ENCODE results near the gene IGSF21.

Gene IGSF21

GRCh38 chr1:18091660-18092446, 15.7 kb upstream of the IGSF21 start:
- no peak overlapping the region for H3K4me3 ChIP-seq
- no peaks in the 10 kb centered on the region for H3K36me3 ChIP-seq (ENCODE audit: insufficient read depth, low read length)
- H3K9ac ChIP-seq (ENCODE audit: insufficient read length), result no peak overlapping the region
- H3K9me3 ChIP-seq (ENCODE audit: low read depth, low read length), result no peaks in the 10 kb centered on the region
- no peak for DNase-seq (ENCODE audit: low read depth, low spot score)
- no peak for TF ChIP-seq FOXP2 (optimal IDR thresholded peaks at IDR 0.05; ENCODE audit: control extremely low read depth, extremely low read length, insufficient read depth)
- no peak for TF ChIP-seq POLR2AphosphoS5 (IDR thresholded peaks at IDR 0.05; ENCODE audit: borderline replicate concordance, low read depth, low read length)
- no peak for TF ChIP-seq EZH2 (IDR thresholded peaks at IDR 0.05)
- no peak overlapping the region for H3K27ac ChIP-seq

DNA sequence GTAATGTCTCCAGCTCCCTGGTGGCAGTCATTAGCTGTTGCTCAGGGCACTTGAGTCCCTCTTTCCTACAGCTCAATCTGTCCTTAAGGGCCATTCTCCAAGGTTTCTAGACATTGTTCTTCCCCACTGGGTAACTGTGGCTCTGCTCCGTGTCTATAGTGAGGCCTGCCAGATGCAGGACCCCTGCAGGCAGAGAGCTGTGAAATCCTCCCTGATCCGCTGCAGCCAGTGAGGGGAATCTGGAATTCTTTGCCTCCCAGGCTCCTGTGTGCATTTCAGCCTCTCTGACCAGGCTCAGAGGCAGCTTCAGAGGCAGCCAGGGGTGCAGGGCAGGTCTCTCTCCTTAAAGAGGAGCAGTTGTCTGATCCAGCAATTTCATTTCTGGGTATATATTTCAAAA, 14.4 kb upstream of the IGSF21 start:
- DNase-seq (ENCODE audit: low read depth, low spot score), result no peak
- H3K9ac ChIP-seq (ENCODE audit: insufficient read length), result no peak overlapping the region
- TF ChIP-seq FOXP2 (optimal IDR thresholded peaks at IDR 0.05; ENCODE audit: control extremely low read depth, extremely low read length, insufficient read depth) (no peak), EZH2 (IDR thresholded peaks at IDR 0.05) (no peak), POLR2AphosphoS5 (IDR thresholded peaks at IDR 0.05; ENCODE audit: borderline replicate concordance, low read depth, low read length) (no peak)
- H3K27ac ChIP-seq, result no peak overlapping the region
- H3K4me3 ChIP-seq, result no peak overlapping the region
- no peaks in the 10 kb centered on the region for H3K36me3 ChIP-seq (ENCODE audit: insufficient read depth, low read length)
- no peaks in the 10 kb centered on the region for H3K9me3 ChIP-seq (ENCODE audit: low read depth, low read length)

- H3K4me3 ChIP-seq, result no peak overlapping the region
- TF ChIP-seq POLR2AphosphoS5 (IDR thresholded peaks at IDR 0.05; ENCODE audit: borderline replicate concordance, low read depth, low read length) (no peak), FOXP2 (optimal IDR thresholded peaks at IDR 0.05; ENCODE audit: control extremely low read depth, extremely low read length, insufficient read depth) (no peak), EZH2 (IDR thresholded peaks at IDR 0.05) (no peak)
- H3K36me3 ChIP-seq (ENCODE audit: insufficient read depth, low read length), result no peaks in the 10 kb centered on the region
- H3K27ac ChIP-seq, result no peak overlapping the region
- H3K9me3 ChIP-seq (ENCODE audit: low read depth, low read length), result no peaks in the 10 kb centered on the region
- no peak overlapping the region for H3K9ac ChIP-seq (ENCODE audit: insufficient read length)
- no peak for DNase-seq (ENCODE audit: low read depth, low spot score)
Observed at GRCh38 chr1:18093646-18094045, 14.0 kb upstream of the IGSF21 start.

DNA sequence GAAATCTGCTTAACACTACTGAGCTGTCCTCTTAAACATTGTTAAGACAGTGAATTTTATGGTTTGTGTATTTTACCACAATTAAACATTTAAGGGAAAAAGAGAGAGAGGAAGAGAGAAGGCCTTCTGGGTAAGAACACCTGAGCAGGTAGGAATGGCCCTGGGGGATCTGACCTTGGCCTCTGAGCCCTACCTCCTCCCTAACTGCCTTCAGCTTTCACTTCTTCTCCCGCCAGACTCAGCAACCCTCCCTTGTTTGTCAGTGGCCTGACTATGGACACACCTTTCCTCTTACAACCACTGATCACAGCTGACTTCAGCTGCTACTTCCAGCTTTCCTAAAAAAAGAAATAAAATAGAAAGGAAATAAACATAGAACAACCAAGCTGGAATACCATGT, 13.5 kb upstream of the IGSF21 start:
- Histone ChIP-seq H3K4me3 (no peak overlapping the region), H3K9ac (ENCODE audit: insufficient read length) (no peak overlapping the region), H3K36me3 (ENCODE audit: insufficient read depth, low read length) (no peaks in the 10 kb centered on the region), H3K9me3 (ENCODE audit: low read depth, low read length) (no peaks in the 10 kb centered on the region), H3K27ac (no peak overlapping the region)
- DNase-seq (ENCODE audit: low read depth, low spot score), result no peak
- TF ChIP-seq FOXP2 (optimal IDR thresholded peaks at IDR 0.05; ENCODE audit: control extremely low read depth, extremely low read length, insufficient read depth) (no peak), POLR2AphosphoS5 (IDR thresholded peaks at IDR 0.05; ENCODE audit: borderline replicate concordance, low read depth, low read length) (no peak), EZH2 (IDR thresholded peaks at IDR 0.05) (no peak)

GRCh38 chr1:18097206-18097605, 10.4 kb upstream of the IGSF21 start:
- no peak for DNase-seq (ENCODE audit: low read depth, low spot score)
- no peaks in the 10 kb centered on the region for H3K36me3 ChIP-seq (ENCODE audit: insufficient read depth, low read length)
- no peak overlapping the region for H3K27ac ChIP-seq
- no peak overlapping the region for H3K4me3 ChIP-seq
- no peak overlapping the region for H3K9ac ChIP-seq (ENCODE audit: insufficient read length)
- H3K9me3 ChIP-seq (ENCODE audit: low read depth, low read length), result no peaks in the 10 kb centered on the region
- TF ChIP-seq POLR2AphosphoS5 (IDR thresholded peaks at IDR 0.05; ENCODE audit: borderline replicate concordance, low read depth, low read length) (no peak), FOXP2 (optimal IDR thresholded peaks at IDR 0.05; ENCODE audit: control extremely low read depth, extremely low read length, insufficient read depth) (no peak), EZH2 (IDR thresholded peaks at IDR 0.05) (no peak)

GRCh38 chr1:18099026-18099425, 8.6 kb upstream of the IGSF21 start:
- TF ChIP-seq EZH2 (IDR thresholded peaks at IDR 0.05), result no peak
- TF ChIP-seq POLR2AphosphoS5 (IDR thresholded peaks at IDR 0.05; ENCODE audit: borderline replicate concordance, low read depth, low read length), result no peak
- TF ChIP-seq FOXP2 (optimal IDR thresholded peaks at IDR 0.05; ENCODE audit: control extremely low read depth, extremely low read length, insufficient read depth), result no peak
- no peaks in the 10 kb centered on the region for H3K9me3 ChIP-seq (ENCODE audit: low read depth, low read length)
- H3K4me3 ChIP-seq, result no peak overlapping the region
- H3K27ac ChIP-seq, result no peak overlapping the region
- no peaks in the 10 kb centered on the region for H3K36me3 ChIP-seq (ENCODE audit: insufficient read depth, low read length)
- H3K9ac ChIP-seq (ENCODE audit: insufficient read length), result no peak overlapping the region
- no peak for DNase-seq (ENCODE audit: low read depth, low spot score)

- H3K9me3 ChIP-seq (ENCODE audit: low read depth, low read length), result no peaks in the 10 kb centered on the region
- DNase-seq (ENCODE audit: low read depth, low spot score), result no peak
- H3K9ac ChIP-seq (ENCODE audit: insufficient read length), result no peak overlapping the region
- H3K4me3 ChIP-seq, result no peak overlapping the region
- TF ChIP-seq EZH2 (IDR thresholded peaks at IDR 0.05), result no peak
- TF ChIP-seq POLR2AphosphoS5 (IDR thresholded peaks at IDR 0.05; ENCODE audit: borderline replicate concordance, low read depth, low read length), result no peak
- TF ChIP-seq FOXP2 (optimal IDR thresholded peaks at IDR 0.05; ENCODE audit: control extremely low read depth, extremely low read length, insufficient read depth), result no peak
- no peak overlapping the region for H3K27ac ChIP-seq
- no peaks in the 10 kb centered on the region for H3K36me3 ChIP-seq (ENCODE audit: insufficient read depth, low read length)
Observed at GRCh38 chr1:18100060-18100459, 7.5 kb upstream of the IGSF21 start.

- DNase-seq (ENCODE audit: low read depth, low spot score), result no peak
- H3K9ac ChIP-seq (ENCODE audit: insufficient read length), result no peak overlapping the region
- no peak overlapping the region for H3K4me3 ChIP-seq
- H3K27ac ChIP-seq, result no peak overlapping the region
- no peaks in the 10 kb centered on the region for H3K9me3 ChIP-seq (ENCODE audit: low read depth, low read length)
- no peaks in the 10 kb centered on the region for H3K36me3 ChIP-seq (ENCODE audit: insufficient read depth, low read length)
- no peak for TF ChIP-seq POLR2AphosphoS5 (IDR thresholded peaks at IDR 0.05; ENCODE audit: borderline replicate concordance, low read depth, low read length)
- no peak for TF ChIP-seq EZH2 (IDR thresholded peaks at IDR 0.05)
- TF ChIP-seq FOXP2 (optimal IDR thresholded peaks at IDR 0.05; ENCODE audit: control extremely low read depth, extremely low read length, insufficient read depth), result no peak
Observed at GRCh38 chr1:18100491-18101063, 7.0 kb upstream of the IGSF21 start.

Data from SK-N-MC (cell line).